DOHH2 (cell line): ENCODE data around the gene CITED4.

Source experiments
- H3F3A ChIP-seq: fragments of 200-600 bp; sonication (generic), shearing (Covaris generic); 2 replicates; pipeline ENCODE4 v1.6.0; 2016; ENCODE audit warnings: antibody characterized with exemption, mild to moderate bottlenecking; ENCODE audit not compliant: control insufficient read depth, insufficient read depth
- H3K27ac ChIP-seq: fragments of 200-600 bp; sonication (generic); 2 replicates; pipeline ENCODE4 v1.5.1; 2014; ENCODE audit warnings: low read depth, mild to moderate bottlenecking, low read length, moderate library complexity
- H3K27me3 ChIP-seq: fragments of 200-600 bp; sonication (generic); 2 replicates; pipeline ENCODE4 v1.6.1; 2014; ENCODE audit warnings: mild to moderate bottlenecking, low read length, mixed read lengths; ENCODE audit not compliant: control insufficient read depth
- H3K36me3 ChIP-seq: fragments of 200-600 bp; sonication (generic); 2 replicates; pipeline ENCODE4 v1.6.1; 2014; ENCODE audit warnings: mild to moderate bottlenecking, low read length, moderate library complexity, mixed read lengths; ENCODE audit not compliant: control insufficient read depth
- H3K4me1 ChIP-seq: fragments of 200-600 bp; sonication (generic); 2 replicates; pipeline ENCODE4 v1.6.1; 2014; ENCODE audit warnings: mild to moderate bottlenecking, low read length, mixed read lengths; ENCODE audit not compliant: control insufficient read depth
- H3K4me2 ChIP-seq: fragments of 200-600 bp; sonication (generic); 2 replicates; pipeline ENCODE4 v1.6.0; 2014; ENCODE audit warnings: mild to moderate bottlenecking, low read length, moderate library complexity
- H3K4me3 ChIP-seq: fragments of 200-600 bp; sonication (generic); 2 replicates; pipeline ENCODE4 v1.5.1; 2014; ENCODE audit warnings: mild to moderate bottlenecking, low read length, mixed read lengths
- H3K79me2 ChIP-seq: fragments of 200-600 bp; sonication (generic); 2 replicates; pipeline ENCODE4 v1.6.1; 2014; ENCODE audit warnings: mild to moderate bottlenecking, low read length, mixed read lengths; ENCODE audit not compliant: control insufficient read depth
- H3K9me2 ChIP-seq: fragments of 200-600 bp; sonication (generic); replicated peaks from 2 replicates; pipeline ENCODE4 v1.6.1; 2014; ENCODE audit warnings: mild to moderate bottlenecking, low read length, mixed read lengths; ENCODE audit not compliant: control insufficient read depth
- H3K9me3 ChIP-seq: fragments of 200-600 bp; sonication (generic); 2 replicates; pipeline ENCODE4 v1.6.1; 2014; ENCODE audit warnings: antibody characterized with exemption, low read length, mixed read lengths; ENCODE audit not compliant: control insufficient read depth, insufficient read depth
- H4K20me1 ChIP-seq: fragments of 200-600 bp; sonication (generic); 2 replicates; pipeline ENCODE4 v1.6.0; 2014; ENCODE audit warnings: low read depth, mild to moderate bottlenecking, antibody characterized with exemption, low read length, moderate library complexity; ENCODE audit not compliant: control insufficient read depth, insufficient read depth
- CTCF ChIP-seq: fragments of 200-600 bp; sonication (generic); IDR thresholded peaks from one replicate; pipeline ENCODE4 v1.5.1; 2014; ENCODE audit warnings: antibody characterized with exemption, mild to moderate bottlenecking, low read depth, low read length; ENCODE audit not compliant: poor library complexity, severe bottlenecking
- EZH2phosphoT487 ChIP-seq: fragments of 200-600 bp; sonication (generic); IDR thresholded peaks from 2 replicates; pipeline ENCODE4 v1.6.1; 2017; ENCODE audit warnings: borderline replicate concordance, mild to moderate bottlenecking, antibody characterized with exemption, low read length, moderate library complexity, mixed read lengths

CITED4 gene

GRCh38 chr1:40905061-40905460, 42.9 kb upstream of the CITED4 start:
- no peak overlapping the region for H3K4me2 ChIP-seq
- no peaks in the 10 kb centered on the region for H3K79me2 ChIP-seq
- no peaks in the 10 kb centered on the region for H3K9me3 ChIP-seq
- no peaks in the 10 kb centered on the region for H3K4me1 ChIP-seq
- no peak overlapping the region for H3K27ac ChIP-seq
- H3F3A ChIP-seq, result no peaks in the 10 kb centered on the region
- H3K9me2 ChIP-seq, result no peaks in the 10 kb centered on the region
- no peak for TF ChIP-seq CTCF
- TF ChIP-seq EZH2phosphoT487, result no peak
- H3K36me3 ChIP-seq, result no peaks in the 10 kb centered on the region
- H4K20me1 ChIP-seq, result no peaks in the 10 kb centered on the region
- H3K4me3 ChIP-seq, result no peak overlapping the region
- H3K27me3 ChIP-seq, result no peaks in the 10 kb centered on the region; the same call in 1 of the 2 replicates

- no peak overlapping the region for H3K4me3 ChIP-seq
- no peak overlapping the region for H3K4me2 ChIP-seq
Observed at GRCh38 chr1:40903106-40903505, 40.9 kb upstream of the CITED4 start.

GRCh38 chr1:40901886-40902852, 40.0 kb upstream of the CITED4 start:
- no peaks in the 10 kb centered on the region for H3K9me2 ChIP-seq
- no peaks in the 10 kb centered on the region for H4K20me1 ChIP-seq
- H3F3A ChIP-seq, result no peaks in the 10 kb centered on the region
- no peaks in the 10 kb centered on the region for H3K9me3 ChIP-seq
- no peak overlapping the region for H3K4me3 ChIP-seq
- TF ChIP-seq EZH2phosphoT487 (no peak), CTCF (no peak)
- no peaks in the 10 kb centered on the region for H3K79me2 ChIP-seq
- no peaks in the 10 kb centered on the region for H3K36me3 ChIP-seq
- H3K27me3 ChIP-seq, result no peaks in the 10 kb centered on the region; the same call in 1 of the 2 replicates
- no peak overlapping the region for H3K27ac ChIP-seq
- H3K4me1 ChIP-seq, result no peaks in the 10 kb centered on the region
- no peak overlapping the region for H3K4me2 ChIP-seq

More at GRCh38 chr1:40903106-40903505, 40.9 kb upstream of the CITED4 start:
- no peak for TF ChIP-seq CTCF
- no peak for TF ChIP-seq EZH2phosphoT487
- H3K27me3 ChIP-seq, result no peaks in the 10 kb centered on the region; the same call in 1 of the 2 replicates
- H3K4me1 ChIP-seq, result no peaks in the 10 kb centered on the region
- no peaks in the 10 kb centered on the region for H3K9me3 ChIP-seq
- H3F3A ChIP-seq, result no peaks in the 10 kb centered on the region
- H4K20me1 ChIP-seq, result no peaks in the 10 kb centered on the region
- no peaks in the 10 kb centered on the region for H3K36me3 ChIP-seq
- H3K79me2 ChIP-seq, result no peaks in the 10 kb centered on the region
- H3K27ac ChIP-seq, result no peak overlapping the region
- no peaks in the 10 kb centered on the region for H3K9me2 ChIP-seq
